ACC112 (cell line): Measurements from ENCODE around the gene ADK.

Source experiments
- H2AFZ ChIP-seq: fragments of 200-600 bp; sonication (generic); one replicate; pipeline ENCODE4 v1.6.0; 2017; ENCODE audit warnings: antibody characterized with exemption, low read length; ENCODE audit not compliant: unreplicated experiment
- H3K27ac ChIP-seq: fragments of 200-600 bp; sonication (generic); 2 replicates; pipeline ENCODE4 v1.5.1; 2014; ENCODE audit warnings: low read depth, mild to moderate bottlenecking, antibody characterized with exemption, low read length, moderate library complexity
- H3K27me3 ChIP-seq: fragments of 200-600 bp; sonication (generic); 2 replicates; pipeline ENCODE4 v1.6.1; 2014; ENCODE audit warnings: mild to moderate bottlenecking, antibody characterized with exemption, low read length, moderate library complexity, mixed read lengths; ENCODE audit not compliant: insufficient read depth
- H3K36me3 ChIP-seq: fragments of 200-600 bp; sonication (generic); 2 replicates; pipeline ENCODE4 v1.6.1; 2016; ENCODE audit warnings: mild to moderate bottlenecking, antibody characterized with exemption, low read length, moderate library complexity, mixed read lengths; ENCODE audit not compliant: insufficient read depth
- H3K4me1 ChIP-seq: fragments of 200-600 bp; sonication (generic); one replicate; pipeline ENCODE4 v1.6.1; 2016; ENCODE audit warnings: low read length, mixed read lengths; ENCODE audit not compliant: insufficient read depth, unreplicated experiment, control insufficient read depth
- H3K4me3 ChIP-seq: fragments of 200-600 bp; sonication (generic); 2 replicates; pipeline ENCODE4 v1.5.1; 2014; ENCODE audit warnings: mild to moderate bottlenecking, low read depth, low read length
- H3K79me2 ChIP-seq: fragments of 200-600 bp; sonication (generic); one replicate; pipeline ENCODE4 v1.6.0; 2016; ENCODE audit warnings: low read length; ENCODE audit not compliant: control insufficient read depth, unreplicated experiment, insufficient read depth

Gene ADK

DNA sequence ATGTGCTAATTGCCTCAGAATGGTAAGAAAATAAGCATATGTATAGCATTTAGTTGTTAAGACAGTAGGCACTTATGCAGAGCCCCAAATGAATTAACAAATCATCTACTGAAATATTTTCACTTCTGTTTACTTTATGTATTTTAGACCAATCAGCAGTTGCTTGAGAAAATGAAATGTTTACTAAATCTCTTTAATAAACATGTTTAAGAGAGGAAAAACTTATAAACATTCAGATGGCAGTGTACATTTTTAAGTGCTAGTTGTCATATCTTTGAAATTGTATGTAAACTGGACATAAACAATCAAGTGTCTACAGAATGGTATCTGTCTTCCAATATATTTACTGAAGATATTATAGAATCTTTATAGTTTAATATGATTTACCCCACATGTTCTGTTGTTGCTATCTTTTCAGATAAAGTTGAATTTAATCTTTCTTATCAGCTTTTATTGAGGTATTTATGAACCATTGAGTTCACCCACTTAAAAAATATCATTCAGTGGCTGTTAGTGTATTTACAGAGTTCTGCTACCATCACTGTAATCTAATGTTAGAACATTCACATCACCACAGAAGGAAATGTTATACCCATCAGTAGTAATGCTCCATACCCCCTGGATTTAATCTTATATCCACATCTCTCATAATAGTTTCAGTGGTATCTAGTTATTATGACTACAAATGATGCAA lies 264.3 kb downstream of the ADK start:
- no peaks in the 10 kb centered on the region for H3K27me3 ChIP-seq
- no peaks in the 10 kb centered on the region for H3K79me2 ChIP-seq
- no peaks in the 10 kb centered on the region for H3K4me1 ChIP-seq
- no peak overlapping the region for H2AFZ ChIP-seq
- peaks cover 9% of the 10 kb centered on the region; the same call in 1 of the 2 replicates for H3K36me3 ChIP-seq
- no peak overlapping the region for H3K27ac ChIP-seq
- H3K4me3 ChIP-seq, result no peak overlapping the region

- no peaks in the 10 kb centered on the region for H3K27me3 ChIP-seq
- no peak overlapping the region for H3K27ac ChIP-seq
- H3K4me3 ChIP-seq, result no peak overlapping the region
- H3K79me2 ChIP-seq, result no peaks in the 10 kb centered on the region
- no peaks in the 10 kb centered on the region for H3K4me1 ChIP-seq
- H3K36me3 ChIP-seq, result no peaks in the 10 kb centered on the region
- no peak overlapping the region for H2AFZ ChIP-seq
Observed at GRCh38 chr10:74417397-74417796, 266.4 kb downstream of the ADK start.

GRCh38 chr10:74418285-74418872 lies 267.4 kb downstream of the ADK start:
- no peaks in the 10 kb centered on the region for H3K79me2 ChIP-seq
- no peaks in the 10 kb centered on the region for H3K36me3 ChIP-seq
- no peaks in the 10 kb centered on the region for H3K27me3 ChIP-seq
- no peak overlapping the region for H3K27ac ChIP-seq
- no peak overlapping the region for H3K4me3 ChIP-seq
- no peak overlapping the region for H2AFZ ChIP-seq
- H3K4me1 ChIP-seq, result no peaks in the 10 kb centered on the region

GRCh38 chr10:74419491-74419951 lies 268.5 kb downstream of the ADK start:
- no peak overlapping the region for H3K27ac ChIP-seq
- no peaks in the 10 kb centered on the region for H3K4me1 ChIP-seq
- no peak overlapping the region for H2AFZ ChIP-seq
- H3K79me2 ChIP-seq, result no peaks in the 10 kb centered on the region
- H3K36me3 ChIP-seq, result no peaks in the 10 kb centered on the region
- no peak overlapping the region for H3K4me3 ChIP-seq
- H3K27me3 ChIP-seq, result no peaks in the 10 kb centered on the region

DNA sequence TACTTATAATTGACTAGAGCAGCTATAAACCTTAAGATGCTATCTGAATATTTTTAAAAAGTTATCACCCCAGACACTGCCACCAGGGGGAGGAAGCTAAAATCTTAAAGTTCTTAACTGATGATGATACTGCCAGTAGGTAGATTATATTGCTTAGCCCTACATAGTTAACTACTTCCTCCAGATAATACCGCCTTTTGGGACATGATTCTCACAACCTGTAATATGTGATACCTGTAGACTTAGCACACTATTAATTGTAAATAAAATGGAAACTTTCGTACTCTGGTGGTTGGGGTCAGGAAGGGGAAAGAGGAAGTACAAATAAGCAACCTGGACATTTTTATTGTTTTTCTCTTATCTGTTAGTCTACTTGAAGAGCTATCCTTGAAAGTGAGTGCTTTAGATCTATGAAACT lies 268.9 kb downstream of the ADK start:
- no peaks in the 10 kb centered on the region for H3K27me3 ChIP-seq
- no peaks in the 10 kb centered on the region for H3K4me1 ChIP-seq
- H3K4me3 ChIP-seq, result no peak overlapping the region
- H2AFZ ChIP-seq, result no peak overlapping the region
- H3K36me3 ChIP-seq, result no peaks in the 10 kb centered on the region
- no peaks in the 10 kb centered on the region for H3K79me2 ChIP-seq
- no peak overlapping the region for H3K27ac ChIP-seq

GRCh38 chr10:74424565-74424964 lies 273.5 kb downstream of the ADK start:
- Histone ChIP-seq H3K36me3 (no peaks in the 10 kb centered on the region), H3K27me3 (no peaks in the 10 kb centered on the region), H3K27ac (no peak overlapping the region), H3K4me1 (no peaks in the 10 kb centered on the region), H3K79me2 (no peaks in the 10 kb centered on the region), H2AFZ (no peak overlapping the region), H3K4me3 (no peak overlapping the region)

GRCh38 chr10:74425456-74426001 lies 274.5 kb downstream of the ADK start:
- Histone ChIP-seq H3K79me2 (no peaks in the 10 kb centered on the region), H3K27me3 (no peaks in the 10 kb centered on the region), H3K36me3 (no peaks in the 10 kb centered on the region), H3K4me1 (no peaks in the 10 kb centered on the region), H3K27ac (no peak overlapping the region), H2AFZ (no peak overlapping the region), H3K4me3 (no peak overlapping the region)

DNA sequence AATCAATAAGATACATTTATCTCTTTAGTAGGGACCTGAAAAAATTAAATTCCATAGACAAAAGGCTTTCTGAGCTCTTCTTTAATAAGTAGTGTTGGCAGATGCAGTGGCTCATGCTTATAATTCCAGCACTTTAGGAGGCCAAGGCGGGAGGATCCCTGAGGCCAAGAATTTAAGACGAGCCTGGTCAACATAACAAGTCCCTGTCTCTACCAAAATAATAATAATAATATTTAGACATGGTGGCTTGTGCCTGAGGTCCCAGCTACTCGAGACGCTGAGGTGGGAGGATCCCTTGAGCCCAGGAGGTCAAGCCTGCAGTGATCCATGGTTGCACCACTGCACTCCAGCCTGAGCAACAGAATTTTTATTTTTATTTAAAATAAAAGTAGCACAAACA lies 280.8 kb downstream of the ADK start:
- Histone ChIP-seq H2AFZ (no peak overlapping the region), H3K36me3 (no peaks in the 10 kb centered on the region), H3K4me3 (no peak overlapping the region), H3K27ac (no peak overlapping the region), H3K27me3 (no peaks in the 10 kb centered on the region), H3K79me2 (no peaks in the 10 kb centered on the region), H3K4me1 (peaks cover 23% of the 10 kb centered on the region)

GRCh38 chr10:74432841-74433594 lies 282.0 kb downstream of the ADK start:
- Histone ChIP-seq H3K4me3 (peak overlapping the region; percentile 13; the same call in 1 of the 2 replicates), H2AFZ (no peak overlapping the region), H3K27me3 (no peaks in the 10 kb centered on the region), H3K4me1 (peaks cover 33% of the 10 kb centered on the region), H3K79me2 (no peaks in the 10 kb centered on the region), H3K36me3 (no peaks in the 10 kb centered on the region), H3K27ac (peak overlapping the region; percentile 52)

DNA sequence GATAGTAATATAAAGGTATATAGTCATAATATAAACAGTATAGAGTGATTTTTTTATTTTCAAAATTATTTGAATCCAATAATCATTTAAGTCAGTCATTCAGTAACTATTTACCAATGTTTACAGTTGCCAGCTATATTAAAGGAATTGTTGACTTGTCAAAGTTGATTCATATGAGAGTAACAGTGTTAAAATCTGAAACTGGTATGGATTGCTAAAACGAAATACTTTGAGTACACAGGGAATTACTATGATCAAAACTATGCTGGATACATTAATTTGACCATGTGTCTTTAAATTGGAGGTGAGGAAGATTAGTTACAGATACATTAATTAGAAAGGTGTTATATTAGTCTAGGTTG lies 282.6 kb downstream of the ADK start:
- Histone ChIP-seq H3K4me1 (peaks cover 35% of the 10 kb centered on the region), H3K27me3 (no peaks in the 10 kb centered on the region), H3K79me2 (no peaks in the 10 kb centered on the region), H2AFZ (no peak overlapping the region), H3K27ac (no peak overlapping the region), H3K4me3 (no peak overlapping the region), H3K36me3 (no peaks in the 10 kb centered on the region)
